Stimulated activated naive CD4-positive, alpha-beta T cell (primary cell): ENCODE results near the gene PHETA1.

Source experiments
- DNase-seq, 6 experiments: peaks; one replicate each; lab custom pipeline; 2025; lab: John Stamatoyannopoulos, UW

PHETA1 gene

GRCh38 chr12:111369496-111370220 lies 763 bp upstream of the PHETA1 start:
- no peak for DNase-seq

- peak in 1 of 6 experiments; percentile 48 for DNase-seq
Observed at GRCh38 chr12:111368291-111368787, 556 bp downstream of the PHETA1 start.

GRCh38 chr12:111367661-111368221 lies 1.2 kb downstream of the PHETA1 start:
- no peak for DNase-seq

- DNase-seq = no peak
Observed at GRCh38 chr12:111366583-111366982, 2.3 kb downstream of the PHETA1 start.

- no peak for DNase-seq
Observed at GRCh38 chr12:111366075-111366474, 2.8 kb downstream of the PHETA1 start.

- DNase-seq = no peak
Observed at GRCh38 chr12:111363578-111363977, 5.3 kb downstream of the PHETA1 start.

- no peak for DNase-seq
Observed at GRCh38 chr12:111362687-111363475, 6.0 kb downstream of the PHETA1 start.

GRCh38 chr12:111361717-111362576 lies 6.9 kb downstream of the PHETA1 start:
- no peak for DNase-seq

- no peak for DNase-seq
Observed at GRCh38 chr12:111361073-111361716, 7.7 kb downstream of the PHETA1 start.

- no peak for DNase-seq
Observed at GRCh38 chr12:111360325-111360930, 8.5 kb downstream of the PHETA1 start.

GRCh38 chr12:111359914-111360276 lies 9.0 kb downstream of the PHETA1 start:
- no peak for DNase-seq

GRCh38 chr12:111359231-111359913 lies 9.5 kb downstream of the PHETA1 start:
- DNase-seq = no peak

GRCh38 chr12:111355201-111355925 lies 13.5 kb downstream of the PHETA1 start:
- DNase-seq = no peak

GRCh38 chr12:111354511-111354910 lies 14.4 kb downstream of the PHETA1 start:
- DNase-seq = no peak

GRCh38 chr12:111353603-111354295 lies 15.1 kb downstream of the PHETA1 start:
- no peak for DNase-seq

- DNase-seq = no peak
Observed at GRCh38 chr12:111353026-111353425, 15.9 kb downstream of the PHETA1 start.

GRCh38 chr12:111352296-111352993 lies 16.4 kb downstream of the PHETA1 start:
- DNase-seq = no peak

GRCh38 chr12:111351026-111351425 lies 17.9 kb downstream of the PHETA1 start:
- DNase-seq = no peak
